ENCODE results near the gene SLAMF1.
"Not testable (repeated sequence)": the region's sequence is repeated elsewhere in the genome, so short reads cannot be mapped to it uniquely, and the experiment has no call there.

Gene SLAMF1

GRCh38 chr1:160560045-160560705, 86.7 kb downstream of the SLAMF1 start:
- no peak for DNase-seq (ENCODE audit: insufficient read length, low spot score)
- TF ChIP-seq PAX5 (IDR thresholded peaks at IDR 0.05; ENCODE audit: insufficient read depth, low read length, severe bottlenecking) (no peak), POLR2A (IDR thresholded peaks at IDR 0.05; ENCODE audit: low read depth, low read length) (no peak), TAF1 (IDR thresholded peaks at IDR 0.05; ENCODE audit: low read depth, low read length) (no peak), POLR2AphosphoS5 (IDR thresholded peaks at IDR 0.05; ENCODE audit: low read depth, low read length) (no peak), POU2F2 (IDR thresholded peaks at IDR 0.05; ENCODE audit: low read depth, low read length) (no peak), SPI1 (IDR thresholded peaks at IDR 0.05; ENCODE audit: low read depth, low read length) (no peak)
- no peak for FAIRE-seq

- peak; percentile 63 for FAIRE-seq
- not testable (repeated sequence) for DNase-seq (ENCODE audit: insufficient read length, low spot score)
Measured at GRCh38 chr1:160559437-160559836, 87.4 kb downstream of the SLAMF1 start.

- DNase-seq (ENCODE audit: insufficient read length, low spot score) (no peak), FAIRE-seq (peak; percentile 80)
- TF ChIP-seq POLR2A (IDR thresholded peaks at IDR 0.05; ENCODE audit: low read depth, low read length) (no peak), TAF1 (IDR thresholded peaks at IDR 0.05; ENCODE audit: low read depth, low read length) (no peak), POU2F2 (IDR thresholded peaks at IDR 0.05; ENCODE audit: low read depth, low read length) (no peak), SPI1 (IDR thresholded peaks at IDR 0.05; ENCODE audit: low read depth, low read length) (no peak), POLR2AphosphoS5 (IDR thresholded peaks at IDR 0.05; ENCODE audit: low read depth, low read length) (no peak), PAX5 (IDR thresholded peaks at IDR 0.05; ENCODE audit: insufficient read depth, low read length, severe bottlenecking) (no peak)
Measured at GRCh38 chr1:160558660-160559380, 88.0 kb downstream of the SLAMF1 start.

Measured in GM12891 (cell line).